Transverse colon (tissue), 4 donors: ENCODE results near the gene SLC24A4.

Source experiments
- POLR2A ChIP-seq: fragments of 450-650 bp; IDR thresholded peaks from one replicate; pipeline ENCODE4 v1.6.1; 2016; ENCODE audit warnings: antibody characterized with exemption, mild to moderate bottlenecking, moderate library complexity
- POLR2AphosphoS5 ChIP-seq, 3 donors: sonication (generic); formaldehyde crosslinking; IDR thresholded peaks; one replicate each; pipeline ENCODE4 v1.6.1; 2016; ENCODE audit warnings: antibody characterized with exemption in 3 of 3
- TF ChIP-seq, protein P1 (sequence below), 5 experiments: fragments of 200-600 bp in 3 of 5; fragments of 450-650 bp in 2 of 5; sonication (generic) in 3 of 5; IDR thresholded peaks; 1 replicate in 2 of 5; 2 replicates in 3 of 5; pipeline ENCODE4 v1.5.1; 2016 to 2017; ENCODE audit warnings: antibody characterized with exemption in 5 of 5, inconsistent platforms in 3 of 5, mild to moderate bottlenecking in 2 of 5, moderate library complexity in 1 of 5

DNA sequence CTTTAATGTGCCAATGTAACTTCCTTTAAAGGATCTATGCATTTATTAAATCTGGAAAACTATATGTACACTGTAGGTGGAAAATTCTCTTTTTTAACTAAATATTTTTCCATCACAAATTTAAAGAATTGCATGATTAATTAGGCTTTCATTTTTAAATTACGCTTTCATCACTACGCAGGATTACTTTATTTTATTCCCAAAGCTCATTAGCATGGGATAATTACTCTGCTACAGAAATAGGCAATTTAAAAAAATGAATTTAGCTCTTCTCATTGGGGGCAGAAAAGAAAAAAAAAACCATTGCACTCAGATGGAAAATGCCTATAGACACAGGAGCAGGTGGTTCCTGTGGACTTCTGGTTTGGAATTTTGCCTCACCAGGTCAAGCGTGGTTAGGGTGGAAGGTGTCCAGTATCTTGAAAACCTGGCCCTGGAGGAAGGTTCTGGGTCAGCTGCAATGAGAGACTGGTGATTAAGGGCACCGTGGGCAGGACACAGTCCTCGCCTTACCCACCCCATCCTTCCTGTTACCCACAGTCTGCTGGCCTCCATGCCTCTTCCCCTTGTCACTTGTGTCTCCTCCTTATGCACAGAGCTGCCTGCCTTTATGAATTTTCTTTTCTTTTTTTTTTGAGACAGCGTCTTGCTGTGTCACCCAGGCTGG lies 173.4 kb downstream of the SLC24A4 start:
- TF ChIP-seq POLR2A (no peak), POLR2AphosphoS5 (IDR thresholded peaks at IDR 0.05) (no peak)
- TF ChIP-seq, protein P1, sequence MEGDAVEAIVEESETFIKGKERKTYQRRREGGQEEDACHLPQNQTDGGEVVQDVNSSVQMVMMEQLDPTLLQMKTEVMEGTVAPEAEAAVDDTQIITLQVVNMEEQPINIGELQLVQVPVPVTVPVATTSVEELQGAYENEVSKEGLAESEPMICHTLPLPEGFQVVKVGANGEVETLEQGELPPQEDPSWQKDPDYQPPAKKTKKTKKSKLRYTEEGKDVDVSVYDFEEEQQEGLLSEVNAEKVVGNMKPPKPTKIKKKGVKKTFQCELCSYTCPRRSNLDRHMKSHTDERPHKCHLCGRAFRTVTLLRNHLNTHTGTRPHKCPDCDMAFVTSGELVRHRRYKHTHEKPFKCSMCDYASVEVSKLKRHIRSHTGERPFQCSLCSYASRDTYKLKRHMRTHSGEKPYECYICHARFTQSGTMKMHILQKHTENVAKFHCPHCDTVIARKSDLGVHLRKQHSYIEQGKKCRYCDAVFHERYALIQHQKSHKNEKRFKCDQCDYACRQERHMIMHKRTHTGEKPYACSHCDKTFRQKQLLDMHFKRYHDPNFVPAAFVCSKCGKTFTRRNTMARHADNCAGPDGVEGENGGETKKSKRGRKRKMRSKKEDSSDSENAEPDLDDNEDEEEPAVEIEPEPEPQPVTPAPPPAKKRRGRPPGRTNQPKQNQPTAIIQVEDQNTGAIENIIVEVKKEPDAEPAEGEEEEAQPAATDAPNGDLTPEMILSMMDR (IDR thresholded peaks at IDR 0.05) = no peak
